Measurements from ENCODE around the gene LRMDA. TPM values are rescaled to one million over a fixed set of nuclear protein-coding genes. Genes with fewer than 3 reads are reported as not detected.
"Not testable (repeated sequence)": the region's sequence is repeated elsewhere in the genome, so short reads cannot be mapped to it uniquely, and the experiment has no call there.

LRMDA gene
- total RNA-seq, 4 donors from 2014 or later = 0.76 to 6.4 (median 1.3) TPM

- TF ChIP-seq CTCF (IDR thresholded peaks at IDR 0.05) (no peak), POLR2A (IDR thresholded peaks at IDR 0.05) (no peak)
- no peak overlapping the region for H3K4me3 ChIP-seq (ENCODE audit: low read depth, poor library complexity, severe bottlenecking)
- intact Hi-C loops (cut with DNase I; ENCODE audit: low total_unique reads) = no loop called here
- WGBS, 2 donors = 88 to 95% methylated on average over 4 of the region's 4 CpGs
- DNase-seq (ENCODE audit: low spot score in 2 of 2) = peak in 1 of 2 donors; percentile 76
These were observed 186.2 kb downstream of the LRMDA start for GRCh38 chr10:75617485-75618155.

- no peak for DNase-seq (ENCODE audit: low spot score in 2 of 2)
- intact Hi-C loops (cut with DNase I; ENCODE audit: low total_unique reads) = no loop called here
- WGBS, 2 donors = 91 to 94% methylated on average over 3 of the region's 3 CpGs
- no peak overlapping the region for H3K4me3 ChIP-seq (ENCODE audit: low read depth, poor library complexity, severe bottlenecking)
- TF ChIP-seq POLR2A (IDR thresholded peaks at IDR 0.05) = no peak
- TF ChIP-seq CTCF (IDR thresholded peaks at IDR 0.05) = no peak
These were observed 188.2 kb downstream of the LRMDA start for GRCh38 chr10:75619635-75620034.

GRCh38 chr10:75620356-75620755 is 188.9 kb downstream of the LRMDA start:
- TF ChIP-seq POLR2A (IDR thresholded peaks at IDR 0.05) (no peak), CTCF (IDR thresholded peaks at IDR 0.05) (no peak)
- DNase-seq (ENCODE audit: low spot score in 2 of 2) = no peak
- H3K4me3 ChIP-seq (ENCODE audit: low read depth, poor library complexity, severe bottlenecking) = no peak overlapping the region
- intact Hi-C loops (cut with DNase I; ENCODE audit: low total_unique reads) = no loop called here

- 88 to 97% methylated on average over 4 of the region's 4 CpGs for WGBS, 2 donors
- DNase-seq (ENCODE audit: low spot score in 2 of 2); H3K4me3 ChIP-seq (ENCODE audit: low read depth, poor library complexity, severe bottlenecking); intact Hi-C loops (cut with DNase I; ENCODE audit: low total_unique reads): not testable (repeated sequence)
These were observed 189.6 kb downstream of the LRMDA start for GRCh38 chr10:75621003-75621402.

GRCh38 chr10:75622503-75622902 is 191.1 kb downstream of the LRMDA start:
- 93 to 98% methylated on average over 1 of the region's 1 CpG for WGBS, 2 donors
- no peak for TF ChIP-seq CTCF (IDR thresholded peaks at IDR 0.05)
- no peak for TF ChIP-seq POLR2A (IDR thresholded peaks at IDR 0.05)
- no peak for DNase-seq (ENCODE audit: low spot score in 2 of 2)
- intact Hi-C loops (cut with DNase I; ENCODE audit: low total_unique reads) = no loop called here
- no peak overlapping the region for H3K4me3 ChIP-seq (ENCODE audit: low read depth, poor library complexity, severe bottlenecking)

- intact Hi-C loops (cut with DNase I; ENCODE audit: low total_unique reads) = no loop called here
- DNase-seq (ENCODE audit: low spot score in 2 of 2) = no peak
- no peak overlapping the region for H3K4me3 ChIP-seq (ENCODE audit: low read depth, poor library complexity, severe bottlenecking)
- TF ChIP-seq CTCF (IDR thresholded peaks at IDR 0.05) = no peak
- TF ChIP-seq POLR2A (IDR thresholded peaks at IDR 0.05) = no peak
- 50 to 59% methylated on average over 10 of the region's 10 CpGs for WGBS, 2 donors
These were observed 192.1 kb downstream of the LRMDA start for GRCh38 chr10:75623310-75624093.
